ENCODE results near the gene SAMD14. TPM values are rescaled to one million over a fixed set of nuclear protein-coding genes. Genes with fewer than 3 reads are reported as not detected.

Gene SAMD14
- total and polyA plus RNA-seq, 10 of the 15 experiments (the other 5 are each of a cell fraction or from before 2014, with no cell fraction given) = 0.06 to 1.7 (median 0.25) TPM; not detected in 3

- TF ChIP-seq JUND (IDR thresholded peaks at IDR 0.05; ENCODE audit: low read depth, low read length) = no peak
- peak; percentile 70 to 77; a peak in 3 of 4 replicates for TF ChIP-seq BHLHE40 (IDR thresholded peaks at IDR 0.05; ENCODE audit: borderline replicate concordance in 1 of 2, low read depth in 2 of 2, low read length in 1 of 2)
- TF ChIP-seq GABPA (IDR thresholded peaks at IDR 0.05; ENCODE audit: low read depth) = no peak
- no peak; the same call in 1 of the 2 replicates for TF ChIP-seq IRF4 (IDR thresholded peaks at IDR 0.05; ENCODE audit: low read depth, low read length)
- no peak for TF ChIP-seq DPF2 (IDR thresholded peaks at IDR 0.05)
- TF ChIP-seq SMAD1 (IDR thresholded peaks at IDR 0.05; ENCODE audit: low read depth, partially characterized antibody) = no peak
- TF ChIP-seq RBBP5 (conservative IDR thresholded peaks at IDR 0.05) = no peak
- no peak; a peak in 2 of 4 replicates for TF ChIP-seq IKZF2 (IDR thresholded peaks at IDR 0.05)
- peak; percentile 74; the same call in 1 of the 2 replicates for TF ChIP-seq MLLT1 (IDR thresholded peaks at IDR 0.05)
- TF ChIP-seq ASH2L (IDR thresholded peaks at IDR 0.05; ENCODE audit: borderline replicate concordance, low read depth) = no peak
- no peak for TF ChIP-seq MEF2B (IDR thresholded peaks at IDR 0.05; ENCODE audit: partially characterized antibody, poor library complexity, severe bottlenecking)
- peak; percentile 48; the same call in 1 of the 2 replicates for TF ChIP-seq LARP7 (IDR thresholded peaks at IDR 0.05)
- no peak for TF ChIP-seq SP1 (IDR thresholded peaks at IDR 0.05; ENCODE audit: low read depth, low read length)
- TF ChIP-seq CEBPZ (IDR thresholded peaks at IDR 0.05; ENCODE audit: low read depth, low read length) = no peak
- TF ChIP-seq TAF1 (IDR thresholded peaks at IDR 0.05; ENCODE audit: borderline replicate concordance, low read depth, low read length) = peak; percentile 40; the same call in 1 of the 2 replicates
- TF ChIP-seq SIX5 (IDR thresholded peaks at IDR 0.05; ENCODE audit: low read depth, low read length, severe bottlenecking) = no peak
- no peak for TF ChIP-seq PAX8 (IDR thresholded peaks at IDR 0.05)
- TF ChIP-seq ZNF207 (IDR thresholded peaks at IDR 0.05; ENCODE audit: borderline replicate concordance) = no peak
- TF ChIP-seq, protein P1, sequence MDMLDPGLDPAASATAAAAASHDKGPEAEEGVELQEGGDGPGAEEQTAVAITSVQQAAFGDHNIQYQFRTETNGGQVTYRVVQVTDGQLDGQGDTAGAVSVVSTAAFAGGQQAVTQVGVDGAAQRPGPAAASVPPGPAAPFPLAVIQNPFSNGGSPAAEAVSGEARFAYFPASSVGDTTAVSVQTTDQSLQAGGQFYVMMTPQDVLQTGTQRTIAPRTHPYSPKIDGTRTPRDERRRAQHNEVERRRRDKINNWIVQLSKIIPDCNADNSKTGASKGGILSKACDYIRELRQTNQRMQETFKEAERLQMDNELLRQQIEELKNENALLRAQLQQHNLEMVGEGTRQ (IDR thresholded peaks at IDR 0.05; ENCODE audit: borderline replicate concordance, low read depth, low read length) = no peak
- peak; percentile 44; the same call in 1 of the 2 replicates for TF ChIP-seq NBN (IDR thresholded peaks at IDR 0.05)
- TF ChIP-seq HDGF (IDR thresholded peaks at IDR 0.05) = 0 out of 2 replicates have a peak, but pooled peaks have one; percentile 61
- 0 out of 2 replicates have a peak, but pooled peaks have one; percentile 28 for TF ChIP-seq POLR2AphosphoS5 (IDR thresholded peaks at IDR 0.05; ENCODE audit: low read length)
- TF ChIP-seq NFYB (IDR thresholded peaks at IDR 0.05; ENCODE audit: insufficient read depth, low read depth, low read length) = no peak
- TF ChIP-seq PBX3 (IDR thresholded peaks at IDR 0.05; ENCODE audit: insufficient replicate concordance, low read depth, low read length) = no peak
Measured at GRCh38 chr17:50161023-50161910, 31.3 kb upstream of the SAMD14 start (continued).

Measured in GM12878 (cell line).